HCT116 (cell line): Measurements from ENCODE around the gene LY86. TPM values are rescaled to one million over a fixed set of nuclear protein-coding genes. Genes with fewer than 3 reads are reported as not detected.

ENCODE experiments used
- ATAC-seq: fragments of 200-7000 bp; cut with Tn5 transposase; 2 replicates; pipeline ENCODE4 v1.9.1; 2020; ENCODE audit warnings: mild to moderate bottlenecking, moderate library complexity
- BruUV-seq: library from RNA; stranded (reverse); fragments of 400-500 nt; replicated peaks from 2 replicates; lab custom pipeline; 2021; lab: Mats Ljungman, UMichigan
- CTCF ChIA-PET: fragments of 300-600 bp; sonication (Branson Sonifier 250); formaldehyde crosslinking; loops from one replicate; lab custom pipeline; 2021; ENCODE audit warnings: antibody characterized with exemption; lab: Charles Lee
- POLR2A ChIA-PET: fragments of 300-600, 350-600 bp; sonication (Branson Sonifier 250); formaldehyde crosslinking; loops from one replicate; lab custom pipeline; 2021; ENCODE audit warnings: antibody characterized with exemption; lab: Charles Lee
- RAD21 ChIA-PET, 2 experiments: fragments of 300-600 bp; sonication (Branson Sonifier 250); formaldehyde crosslinking; loops; one replicate each; lab custom pipeline; 2023; ENCODE audit warnings: low total read pairs in 2 of 2; ENCODE audit not compliant: uncharacterized antibody in 2 of 2, unreplicated experiment in 2 of 2, low non-redundant PET in 1 of 2; lab: Charles Lee
- DNase-seq: peaks from one replicate; pipeline ENCODE4 v3.0.0-alpha.2; 2010; ENCODE audit warnings: low read depth, low spot score
- H2AFZ ChIP-seq: fragments of 200-600 bp; shearing (Covaris generic), sonication (generic); 2 replicates; pipeline ENCODE4 v1.6.1; 2017; ENCODE audit warnings: low read depth, mixed run types, mixed read lengths, antibody characterized with exemption, low read length; ENCODE audit not compliant: poor library complexity, severe bottlenecking
- H3K27ac ChIP-seq: 2 replicates; pipeline ENCODE4 v1.5.1; 2012; ENCODE audit warnings: low read depth, low read length
- H3K27me3 ChIP-seq: fragments of 200-600 bp; sonication (generic); 2 replicates; pipeline ENCODE4 v1.6.1; 2016; ENCODE audit warnings: mixed run types, low read length, mixed read lengths; ENCODE audit not compliant: insufficient read depth
- H3K36me3 ChIP-seq, 2 experiments: fragments of 200-500 bp in 1 of 2; fragments of 200-600 bp in 1 of 2; sonication (Bioruptor generic) in 1 of 2; sonication (generic) in 1 of 2; 2 replicates each; pipeline versions ENCODE4 v1.5.1 to v1.6.1; 2014 to 2016; ENCODE audit warnings: low read length in 2 of 2, inconsistent platforms in 1 of 2, mixed read lengths in 1 of 2, mixed run types in 1 of 2; ENCODE audit not compliant: insufficient read depth in 2 of 2, control insufficient read depth in 1 of 2
- H3K4me1 ChIP-seq, 2 experiments: fragments of 200-600 bp in 1 of 2; sonication (generic) in 1 of 2; 2 replicates each; pipeline versions ENCODE4 v1.5.1 to v1.6.1; 2012 to 2017; ENCODE audit warnings: low read length in 2 of 2, inconsistent platforms in 1 of 2, mild to moderate bottlenecking in 1 of 2, mixed read lengths in 1 of 2, mixed run types in 1 of 2, moderate library complexity in 1 of 2; ENCODE audit not compliant: insufficient read depth in 2 of 2, control insufficient read depth in 1 of 2
- H3K4me2 ChIP-seq: fragments of 200-600 bp; sonication (generic); 2 replicates; pipeline ENCODE4 v1.6.1; 2017; ENCODE audit warnings: mixed run types, low read length, mixed read lengths
- H3K4me3 ChIP-seq, 2 experiments: fragments of 200-600 bp in 1 of 2; sonication (generic) in 1 of 2; replicated peaks in 1 of 2; 2 replicates each; pipeline ENCODE4 v1.5.1; 2011 to 2016; ENCODE audit warnings: low read length in 2 of 2, control low read depth in 1 of 2, low read depth in 1 of 2, mild to moderate bottlenecking in 1 of 2, mixed read lengths in 1 of 2, mixed run types in 1 of 2
- H3K79me2 ChIP-seq: fragments of 200-600 bp; sonication (generic); 2 replicates; pipeline ENCODE4 v1.6.1; 2017; ENCODE audit warnings: mild to moderate bottlenecking, mixed run types, low read length, moderate library complexity, mixed read lengths; ENCODE audit not compliant: insufficient read depth
- H3K9ac ChIP-seq: fragments of 200-600 bp; sonication (generic); 2 replicates; pipeline ENCODE4 v1.6.1; 2016; ENCODE audit warnings: low read length, mixed read lengths
- H3K9me2 ChIP-seq: fragments of 200-600 bp; sonication (generic), shearing (Covaris generic); 2 replicates; pipeline ENCODE4 v1.6.1; 2017; ENCODE audit warnings: mixed run types, mild to moderate bottlenecking, moderate library complexity; ENCODE audit not compliant: insufficient read depth
- H3K9me3 ChIP-seq, 2 experiments: fragments of 200-500 bp in 1 of 2; fragments of 200-600 bp in 1 of 2; sonication (Bioruptor generic) in 1 of 2; sonication (generic) in 1 of 2; 2 replicates each; pipeline ENCODE4 v1.6.1; 2014 to 2017; ENCODE audit warnings: low read length in 2 of 2, mixed read lengths in 2 of 2, inconsistent platforms in 1 of 2, low read depth in 1 of 2, mild to moderate bottlenecking in 1 of 2, mixed run types in 1 of 2, moderate library complexity in 1 of 2; ENCODE audit not compliant: control insufficient read depth in 1 of 2, insufficient read depth in 1 of 2
- H4K20me1 ChIP-seq: fragments of 200-600 bp; sonication (generic), shearing (Covaris generic); 2 replicates; pipeline ENCODE4 v1.6.1; 2017; ENCODE audit warnings: mixed run types, mild to moderate bottlenecking, moderate library complexity; ENCODE audit not compliant: insufficient read depth
- ATF3 ChIP-seq: IDR thresholded peaks from 2 replicates; pipeline ENCODE4 v1.6.1; 2012
- CBX3 ChIP-seq: IDR thresholded peaks from 2 replicates; pipeline ENCODE4 v1.6.1; 2012; ENCODE audit warnings: low read depth
- CEBPB ChIP-seq: IDR thresholded peaks from 2 replicates; pipeline ENCODE4 v1.6.1; 2012; ENCODE audit warnings: low read depth
- ELF1 ChIP-seq: IDR thresholded peaks from 2 replicates; pipeline ENCODE4 v1.6.1; 2012; ENCODE audit warnings: low read depth, borderline replicate concordance
- EZH2phosphoT487 ChIP-seq: fragments of 200-600 bp; IDR thresholded peaks from 2 replicates; pipeline ENCODE4 v1.6.1; 2018; ENCODE audit warnings: antibody characterized with exemption, borderline replicate concordance
- SP1 ChIP-seq: IDR thresholded peaks from 2 replicates; pipeline ENCODE4 v1.6.1; 2012; ENCODE audit warnings: low read depth
- SRF ChIP-seq: IDR thresholded peaks from 2 replicates; pipeline ENCODE4 v1.6.1; 2012; ENCODE audit warnings: low read depth
- TCF7L2 ChIP-seq: IDR thresholded peaks from 2 replicates; pipeline ENCODE4 v1.7.0; 2011; ENCODE audit warnings: borderline replicate concordance, inconsistent platforms; ENCODE audit not compliant: insufficient read depth, insufficient read length; ENCODE audit errors: extremely low read depth
- ZFX ChIP-seq: fragments of 450-650 bp; IDR thresholded peaks from 2 replicates; pipeline ENCODE4 v1.6.1; 2017
- intact Hi-C: fragments of 100-400 bp; cut with micrococcal nuclease; formaldehyde crosslinking; loops from 2 replicates; pipeline ENCODE4 v1.10.0; 2022
- total RNA-seq: library from RNA; stranded (reverse); gene quantifications from one replicate; pipeline ENCODE4 v1.2.1, GENCODE V29; 2021; ENCODE audit not compliant: unreplicated experiment
- TF ChIP-seq, protein P1 (sequence below): IDR thresholded peaks from 2 replicates; pipeline ENCODE4 v1.6.1; 2012; ENCODE audit warnings: low read depth
- TF ChIP-seq, protein P2 (sequence below): IDR thresholded peaks from 2 replicates; pipeline ENCODE4 v1.6.1; 2011; ENCODE audit warnings: mild to moderate bottlenecking, low read length, moderate library complexity; ENCODE audit not compliant: insufficient replicate concordance; ENCODE audit errors: extremely low read depth
- TF ChIP-seq, protein P3 (sequence below): IDR thresholded peaks from 2 replicates; pipeline ENCODE4 v1.6.1; 2012

The LY86 gene
- total RNA-seq, 1 experiment from 2014 or later: not detected

GRCh38 chr6:6586167-6586566, 2.4 kb upstream of the LY86 start:
- intact Hi-C loops: no loop called here

DNA sequence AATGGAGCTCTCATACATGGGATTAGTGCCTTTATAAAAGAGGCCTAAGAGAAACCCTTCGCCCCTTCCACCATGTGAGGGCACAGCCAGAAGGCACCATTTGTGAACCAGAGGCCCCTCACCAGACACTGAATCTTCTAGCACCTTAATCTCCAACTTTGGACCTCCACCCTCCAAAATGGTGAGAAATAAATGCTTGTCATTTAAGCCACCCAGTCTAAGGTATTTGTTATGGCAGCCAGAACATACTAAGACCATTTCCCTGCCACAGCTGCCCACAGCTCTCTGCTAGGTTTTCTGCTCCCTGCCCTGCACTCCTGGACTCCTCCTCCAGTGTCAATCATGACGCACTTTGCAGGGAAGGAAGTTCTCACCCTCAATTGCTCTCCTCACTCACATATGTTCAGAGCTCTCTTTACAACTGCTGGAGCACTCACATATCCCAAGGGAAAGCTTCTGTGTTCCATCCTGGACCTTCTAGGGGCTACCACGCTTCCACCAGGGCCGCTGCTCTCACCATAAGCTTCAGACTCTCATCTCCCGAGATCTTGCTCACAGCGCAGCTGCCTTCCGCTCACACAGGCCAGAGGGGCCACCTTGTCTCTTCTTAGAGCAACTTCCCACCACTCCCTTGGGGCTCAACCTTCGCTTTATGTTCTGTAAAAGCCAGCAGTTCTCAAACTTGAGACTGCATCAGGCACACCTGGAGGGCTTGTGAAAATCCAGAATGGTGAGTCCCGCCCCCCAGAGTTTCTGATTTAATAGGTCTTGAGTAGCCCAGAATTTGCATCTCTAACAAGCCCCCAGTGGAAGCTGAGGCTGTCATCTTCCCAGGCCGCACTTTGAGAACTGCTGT, 1.6 kb upstream of the LY86 start:
- Histone ChIP-seq H3K79me2 (no peaks in the 10 kb centered on the region), H3K9me3 (no peaks in the 10 kb centered on the region), H4K20me1 (no peaks in the 10 kb centered on the region), H3K9me2 (no peaks in the 10 kb centered on the region), H3K27me3 (peaks cover 4% of the 10 kb centered on the region; the same call in 1 of the 2 replicates), H3K4me2 (no peak overlapping the region), H3K4me3 (no peak overlapping the region), H3K27ac (no peak overlapping the region), H3K36me3 (no peaks in the 10 kb centered on the region), H2AFZ (no peak overlapping the region), H3K4me1 (no peaks in the 10 kb centered on the region), H3K9ac (no peak overlapping the region)
- DNase-seq (no peak), ATAC-seq (no peak)
- intact Hi-C loops: no loop called here
- CTCF ChIA-PET: no interaction called here
- RAD21 ChIA-PET: no interaction called here
- BruUV-seq: no TSS peak
- POLR2A ChIA-PET: no interaction called here
- TF ChIP-seq ATF3: no peak
- no peak for TF ChIP-seq ELF1
- TF ChIP-seq, protein P1, sequence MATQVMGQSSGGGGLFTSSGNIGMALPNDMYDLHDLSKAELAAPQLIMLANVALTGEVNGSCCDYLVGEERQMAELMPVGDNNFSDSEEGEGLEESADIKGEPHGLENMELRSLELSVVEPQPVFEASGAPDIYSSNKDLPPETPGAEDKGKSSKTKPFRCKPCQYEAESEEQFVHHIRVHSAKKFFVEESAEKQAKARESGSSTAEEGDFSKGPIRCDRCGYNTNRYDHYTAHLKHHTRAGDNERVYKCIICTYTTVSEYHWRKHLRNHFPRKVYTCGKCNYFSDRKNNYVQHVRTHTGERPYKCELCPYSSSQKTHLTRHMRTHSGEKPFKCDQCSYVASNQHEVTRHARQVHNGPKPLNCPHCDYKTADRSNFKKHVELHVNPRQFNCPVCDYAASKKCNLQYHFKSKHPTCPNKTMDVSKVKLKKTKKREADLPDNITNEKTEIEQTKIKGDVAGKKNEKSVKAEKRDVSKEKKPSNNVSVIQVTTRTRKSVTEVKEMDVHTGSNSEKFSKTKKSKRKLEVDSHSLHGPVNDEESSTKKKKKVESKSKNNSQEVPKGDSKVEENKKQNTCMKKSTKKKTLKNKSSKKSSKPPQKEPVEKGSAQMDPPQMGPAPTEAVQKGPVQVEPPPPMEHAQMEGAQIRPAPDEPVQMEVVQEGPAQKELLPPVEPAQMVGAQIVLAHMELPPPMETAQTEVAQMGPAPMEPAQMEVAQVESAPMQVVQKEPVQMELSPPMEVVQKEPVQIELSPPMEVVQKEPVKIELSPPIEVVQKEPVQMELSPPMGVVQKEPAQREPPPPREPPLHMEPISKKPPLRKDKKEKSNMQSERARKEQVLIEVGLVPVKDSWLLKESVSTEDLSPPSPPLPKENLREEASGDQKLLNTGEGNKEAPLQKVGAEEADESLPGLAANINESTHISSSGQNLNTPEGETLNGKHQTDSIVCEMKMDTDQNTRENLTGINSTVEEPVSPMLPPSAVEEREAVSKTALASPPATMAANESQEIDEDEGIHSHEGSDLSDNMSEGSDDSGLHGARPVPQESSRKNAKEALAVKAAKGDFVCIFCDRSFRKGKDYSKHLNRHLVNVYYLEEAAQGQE: no peak
- TF ChIP-seq, protein P2, sequence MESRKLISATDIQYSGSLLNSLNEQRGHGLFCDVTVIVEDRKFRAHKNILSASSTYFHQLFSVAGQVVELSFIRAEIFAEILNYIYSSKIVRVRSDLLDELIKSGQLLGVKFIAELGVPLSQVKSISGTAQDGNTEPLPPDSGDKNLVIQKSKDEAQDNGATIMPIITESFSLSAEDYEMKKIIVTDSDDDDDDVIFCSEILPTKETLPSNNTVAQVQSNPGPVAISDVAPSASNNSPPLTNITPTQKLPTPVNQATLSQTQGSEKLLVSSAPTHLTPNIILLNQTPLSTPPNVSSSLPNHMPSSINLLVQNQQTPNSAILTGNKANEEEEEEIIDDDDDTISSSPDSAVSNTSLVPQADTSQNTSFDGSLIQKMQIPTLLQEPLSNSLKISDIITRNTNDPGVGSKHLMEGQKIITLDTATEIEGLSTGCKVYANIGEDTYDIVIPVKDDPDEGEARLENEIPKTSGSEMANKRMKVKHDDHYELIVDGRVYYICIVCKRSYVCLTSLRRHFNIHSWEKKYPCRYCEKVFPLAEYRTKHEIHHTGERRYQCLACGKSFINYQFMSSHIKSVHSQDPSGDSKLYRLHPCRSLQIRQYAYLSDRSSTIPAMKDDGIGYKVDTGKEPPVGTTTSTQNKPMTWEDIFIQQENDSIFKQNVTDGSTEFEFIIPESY: no peak
- TF ChIP-seq, protein P3, sequence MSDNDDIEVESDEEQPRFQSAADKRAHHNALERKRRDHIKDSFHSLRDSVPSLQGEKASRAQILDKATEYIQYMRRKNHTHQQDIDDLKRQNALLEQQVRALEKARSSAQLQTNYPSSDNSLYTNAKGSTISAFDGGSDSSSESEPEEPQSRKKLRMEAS: no peak
- no peak for TF ChIP-seq CBX3
- no peak for TF ChIP-seq ZFX
- TF ChIP-seq SRF: no peak
- TF ChIP-seq SP1: no peak
- no peak for TF ChIP-seq EZH2phosphoT487

More at GRCh38 chr6:6586167-6586566, 2.4 kb upstream of the LY86 start:
- RAD21 ChIA-PET: no interaction called here
- no peak overlapping the region for H3K27ac ChIP-seq
- CTCF ChIA-PET: no interaction called here
- no peak overlapping the region for H3K4me3 ChIP-seq
- DNase-seq (no peak), ATAC-seq (no peak)
- POLR2A ChIA-PET: no interaction called here
- H3K27me3 ChIP-seq: peaks cover 4% of the 10 kb centered on the region; the same call in 1 of the 2 replicates
- no peaks in the 10 kb centered on the region for H4K20me1 ChIP-seq
- H3K9ac ChIP-seq: no peak overlapping the region
- no peaks in the 10 kb centered on the region for H3K9me2 ChIP-seq
- TF ChIP-seq, protein P3: no peak
- no peak for TF ChIP-seq SRF
- TF ChIP-seq CEBPB: no peak
- TF ChIP-seq TCF7L2: no peak
- no peaks in the 10 kb centered on the region for H3K9me3 ChIP-seq
- H3K36me3 ChIP-seq: no peaks in the 10 kb centered on the region
- H3K4me1 ChIP-seq: no peaks in the 10 kb centered on the region
- no peak overlapping the region for H2AFZ ChIP-seq
- BruUV-seq: no TSS peak
- no peak overlapping the region for H3K4me2 ChIP-seq
- H3K79me2 ChIP-seq: no peaks in the 10 kb centered on the region
